Measurements from ENCODE around the gene ZFP36L1.

DNA sequence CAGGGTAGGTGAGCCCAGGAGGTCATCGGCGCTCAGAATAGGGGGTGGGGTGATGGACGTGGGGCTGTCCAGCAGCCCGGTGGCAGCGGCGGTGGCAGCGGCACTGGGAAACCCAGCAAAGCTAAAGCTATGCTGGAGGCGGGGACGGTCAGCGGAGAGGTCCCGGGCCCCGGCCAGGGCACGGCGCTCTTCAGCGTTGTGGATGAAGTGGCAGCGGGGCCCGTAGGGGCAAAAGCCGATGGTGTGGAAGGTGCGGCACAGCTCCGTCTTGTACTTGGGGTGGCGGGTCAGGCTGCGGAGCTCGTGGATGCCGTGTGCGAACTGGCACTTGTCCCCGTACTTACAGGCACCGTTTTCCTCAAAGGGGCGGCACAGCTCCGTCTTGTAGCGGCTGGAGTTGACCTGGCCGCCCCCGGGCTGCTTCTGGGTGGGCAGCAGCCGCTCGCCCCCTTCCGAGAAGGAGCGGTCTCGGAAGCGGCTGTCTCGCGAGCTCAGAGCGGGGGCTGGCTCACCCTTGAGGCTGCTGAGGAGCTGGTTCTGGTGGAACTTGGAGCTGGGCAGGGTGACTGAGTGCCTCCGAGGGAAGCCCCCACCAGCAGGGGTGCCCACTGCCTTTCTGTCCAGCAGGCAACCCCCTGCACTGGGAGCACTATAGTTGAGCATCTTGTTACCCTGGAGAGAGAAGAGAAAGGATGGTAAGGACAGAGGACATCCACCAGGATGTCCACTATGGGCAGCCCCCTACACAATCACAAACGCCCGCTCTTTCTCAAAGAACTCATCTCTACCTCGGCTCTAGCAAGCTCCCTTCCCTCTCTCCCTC lies 2.8 kb downstream of the ZFP36L1 start:
- TF ChIP-seq, protein P1, sequence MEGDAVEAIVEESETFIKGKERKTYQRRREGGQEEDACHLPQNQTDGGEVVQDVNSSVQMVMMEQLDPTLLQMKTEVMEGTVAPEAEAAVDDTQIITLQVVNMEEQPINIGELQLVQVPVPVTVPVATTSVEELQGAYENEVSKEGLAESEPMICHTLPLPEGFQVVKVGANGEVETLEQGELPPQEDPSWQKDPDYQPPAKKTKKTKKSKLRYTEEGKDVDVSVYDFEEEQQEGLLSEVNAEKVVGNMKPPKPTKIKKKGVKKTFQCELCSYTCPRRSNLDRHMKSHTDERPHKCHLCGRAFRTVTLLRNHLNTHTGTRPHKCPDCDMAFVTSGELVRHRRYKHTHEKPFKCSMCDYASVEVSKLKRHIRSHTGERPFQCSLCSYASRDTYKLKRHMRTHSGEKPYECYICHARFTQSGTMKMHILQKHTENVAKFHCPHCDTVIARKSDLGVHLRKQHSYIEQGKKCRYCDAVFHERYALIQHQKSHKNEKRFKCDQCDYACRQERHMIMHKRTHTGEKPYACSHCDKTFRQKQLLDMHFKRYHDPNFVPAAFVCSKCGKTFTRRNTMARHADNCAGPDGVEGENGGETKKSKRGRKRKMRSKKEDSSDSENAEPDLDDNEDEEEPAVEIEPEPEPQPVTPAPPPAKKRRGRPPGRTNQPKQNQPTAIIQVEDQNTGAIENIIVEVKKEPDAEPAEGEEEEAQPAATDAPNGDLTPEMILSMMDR (IDR thresholded peaks at IDR 0.05; ENCODE audit: borderline replicate concordance, extremely low read depth, low read length, poor library complexity, severe bottlenecking), result no peak
- TF ChIP-seq EZH2 (IDR thresholded peaks at IDR 0.05; ENCODE audit: borderline replicate concordance, low read depth, low read length, severe bottlenecking), result no peak
